GM21619 (cell line): ENCODE measurements around the gene INTS11.
A peak's percentile ranks its signal among the peaks of the same experiment; 100 is the strongest.
"Not testable (repeated sequence)": the region's sequence is repeated elsewhere in the genome, so short reads cannot be mapped to it uniquely, and the experiment has no call there.

Experiments used
- ATAC-seq: cut with Tn5 transposase; IDR thresholded peaks from one replicate; pipeline ENCODE4 v1.9.1; 2021; ENCODE audit not compliant: unreplicated experiment

INTS11 gene

GRCh38 chr1:1331068-1331965 is 6.9 kb upstream of the INTS11 start, which contains the start of gene TAS1R3:
TAS1R3 (plus strand) TSS chr1:1331280; CDS start chr1:1331346, 66 bp downstream.
- no peak for ATAC-seq

GRCh38 chr1:1330366-1331067 is 6.1 kb upstream of the INTS11 start:
- ATAC-seq: no peak

- ATAC-seq: no peak
Observed at GRCh38 chr1:1329304-1330210, 5.1 kb upstream of the INTS11 start.

- ATAC-seq: no peak
Observed at GRCh38 chr1:1328254-1328653, 3.8 kb upstream of the INTS11 start.

GRCh38 chr1:1327291-1327690 is 2.8 kb upstream of the INTS11 start:
- ATAC-seq: no peak

- ATAC-seq: no peak
Observed at GRCh38 chr1:1326075-1326605, 1.7 kb upstream of the INTS11 start.

- ATAC-seq: no peak
Observed at GRCh38 chr1:1325288-1326074, 1.0 kb upstream of the INTS11 start.

GRCh38 chr1:1324084-1324523 is 356 bp downstream of the INTS11 start:
- ATAC-seq: peak; percentile 24

- no peak for ATAC-seq
Observed at GRCh38 chr1:1322952-1323351, 1.5 kb downstream of the INTS11 start.

GRCh38 chr1:1322418-1322817 is 2.0 kb downstream of the INTS11 start:
- no peak for ATAC-seq

GRCh38 chr1:1321477-1321876 is 3.0 kb downstream of the INTS11 start:
- no peak for ATAC-seq

- ATAC-seq: no peak
Observed at GRCh38 chr1:1320666-1321448, 3.6 kb downstream of the INTS11 start.

GRCh38 chr1:1319646-1319941 is 4.9 kb downstream of the INTS11 start:
- no peak for ATAC-seq

- ATAC-seq: no peak
Observed at GRCh38 chr1:1318777-1319645, 5.4 kb downstream of the INTS11 start.

GRCh38 chr1:1318131-1318652 is 6.3 kb downstream of the INTS11 start:
- no peak for ATAC-seq

- ATAC-seq: no peak
Observed at GRCh38 chr1:1317420-1317819, 7.0 kb downstream of the INTS11 start.

- ATAC-seq: not testable (repeated sequence)
Observed at GRCh38 chr1:1316199-1316598, 8.3 kb downstream of the INTS11 start.

- no peak for ATAC-seq
Observed at GRCh38 chr1:1315435-1315954, 9.0 kb downstream of the INTS11 start.
